AG04450 (cell line): Measurements from ENCODE around the gene RIMBP2. TPM values are rescaled to one million over a fixed set of nuclear protein-coding genes. Genes with fewer than 3 reads are reported as not detected.

ENCODE experiments used
- CTCF ChIA-PET: fragments of 300-600, 350-600 bp; formaldehyde crosslinking; extraction: SDS; loops from one replicate; lab custom pipeline; 2022; ENCODE audit warnings: antibody characterized with exemption, inconsistent platforms; lab: Charles Lee
- POLR2A ChIA-PET: fragments of 350-600 bp; formaldehyde crosslinking; extraction: SDS; loops from one replicate; lab custom pipeline; 2021; ENCODE audit warnings: antibody characterized with exemption, inconsistent platforms; lab: Yijun Ruan, JAX
- DNase-seq: peaks from one replicate; pipeline ENCODE4 v3.0.0-alpha.2; 2011; ENCODE audit warnings: low read depth, low spot score
- H3K27ac ChIP-seq: one replicate; pipeline ENCODE4 v1.5.1; 2012; ENCODE audit warnings: low read depth, low read length, control low read depth
- H3K27me3 ChIP-seq: one replicate; pipeline ENCODE4 v1.6.0; 2012; ENCODE audit warnings: low read length; ENCODE audit not compliant: control insufficient read depth, insufficient read depth
- H3K4me3 ChIP-seq: 2 replicates; pipeline ENCODE4 v1.5.1; 2011; ENCODE audit warnings: mild to moderate bottlenecking, low read depth, low read length, control low read depth
- H3K9me3 ChIP-seq: 2 replicates; pipeline ENCODE4 v1.5.1; 2012; ENCODE audit warnings: low read length; ENCODE audit not compliant: control insufficient read depth, insufficient read depth
- CTCF ChIP-seq: IDR thresholded peaks from 2 replicates; pipeline ENCODE4 v1.5.1; 2011; ENCODE audit warnings: low read depth, low read length, control low read depth, inconsistent platforms
- polyA plus RNA-seq: library from polyadenylated mRNA; depleted of rRNA; stranded (reverse); fragments of >200 nt; gene quantifications from 2 replicates; pipeline ENCODE4 v1.2.3, GENCODE V29; 2011

The RIMBP2 gene
- polyA plus RNA-seq, 1 experiment = not detected

- Histone ChIP-seq H3K27me3 (no peaks in the 10 kb centered on the region), H3K27ac (no peak overlapping the region), H3K9me3 (peaks cover 90% of the 10 kb centered on the region), H3K4me3 (no peak overlapping the region)
- ChIA-PET CTCF (no interaction called here), POLR2A (no interaction called here)
- DNase-seq = no peak
- no peak for TF ChIP-seq CTCF
Observed at GRCh38 chr12:130446846-130447654, 269.0 kb downstream of the RIMBP2 start.

GRCh38 chr12:130444986-130445385 is 271.1 kb downstream of the RIMBP2 start:
- no peak for DNase-seq
- Histone ChIP-seq H3K27me3 (no peaks in the 10 kb centered on the region), H3K27ac (no peak overlapping the region), H3K9me3 (peaks cover 86% of the 10 kb centered on the region), H3K4me3 (no peak overlapping the region)
- CTCF ChIA-PET = no interaction called here
- POLR2A ChIA-PET = no interaction called here
- no peak for TF ChIP-seq CTCF

- POLR2A ChIA-PET = no interaction called here
- Histone ChIP-seq H3K27ac (no peak overlapping the region), H3K4me3 (no peak overlapping the region), H3K27me3 (no peaks in the 10 kb centered on the region), H3K9me3 (peaks cover 86% of the 10 kb centered on the region)
- TF ChIP-seq CTCF = no peak
- DNase-seq = no peak
- CTCF ChIA-PET = no interaction called here
Observed at GRCh38 chr12:130444061-130444460, 272.0 kb downstream of the RIMBP2 start.

- H3K27ac ChIP-seq = no peak overlapping the region
- H3K27me3 ChIP-seq = no peaks in the 10 kb centered on the region
- no peak for TF ChIP-seq CTCF
- POLR2A ChIA-PET = no interaction called here
- peaks cover 85% of the 10 kb centered on the region for H3K9me3 ChIP-seq
- CTCF ChIA-PET = no interaction called here
- DNase-seq = no peak
- no peak overlapping the region for H3K4me3 ChIP-seq
Observed at GRCh38 chr12:130441771-130442760, 274.0 kb downstream of the RIMBP2 start.
